ENCODE data around the gene TPCN1. TPM values are rescaled to one million over a fixed set of nuclear protein-coding genes. Genes with fewer than 3 reads are reported as not detected.

The TPCN1 gene
- total and polyA plus RNA-seq, 2 of the 13 experiments (the other 11 are each of a cell fraction or from before 2014, with no cell fraction given), result 8.0 to 26.8 TPM

GRCh38 chr12:113334786-113335539 is 113.7 kb downstream of the TPCN1 start, which contains the start of gene SLC8B1 (continued):
- TF ChIP-seq ZBTB49 (CRISPR knock-in tag; IDR thresholded peaks at IDR 0.05; ENCODE audit: borderline replicate concordance) (no peak), MTF1 (CRISPR knock-in tag; IDR thresholded peaks at IDR 0.05) (no peak), CAMTA2 (CRISPR knock-in tag; IDR thresholded peaks at IDR 0.05; ENCODE audit: borderline replicate concordance) (no peak), GLI4 (CRISPR knock-in tag; IDR thresholded peaks at IDR 0.05; ENCODE audit: borderline replicate concordance) (0 out of 2 replicates have a peak, but pooled peaks have one; percentile 49), HOXA9 (CRISPR knock-in tag; IDR thresholded peaks at IDR 0.05; ENCODE audit: borderline replicate concordance) (peak; percentile 78), NFYC (CRISPR knock-in tag; IDR thresholded peaks at IDR 0.05) (no peak), ZSCAN29 (CRISPR knock-in tag; conservative IDR thresholded peaks at IDR 0.05) (no peak), NFE2L1 (CRISPR knock-in tag; IDR thresholded peaks at IDR 0.05; ENCODE audit: borderline replicate concordance) (no peak), ZNF225 (CRISPR knock-in tag; IDR thresholded peaks at IDR 0.05) (no peak), ZBTB37 (CRISPR knock-in tag; IDR thresholded peaks at IDR 0.05) (no peak), ZNF776 (CRISPR knock-in tag; IDR thresholded peaks at IDR 0.05) (no peak; the same call in 1 of the 2 replicates), BCL6 (CRISPR knock-in tag; IDR thresholded peaks at IDR 0.05) (peak; percentile 47; the same call in 1 of the 2 replicates), NFKB2 (CRISPR knock-in tag; IDR thresholded peaks at IDR 0.05; ENCODE audit: borderline replicate concordance) (peak; percentile 81; the same call in 1 of the 2 replicates), ZNF33A (CRISPR knock-in tag; IDR thresholded peaks at IDR 0.05; ENCODE audit: borderline replicate concordance) (no peak), RCOR2 (CRISPR knock-in tag; IDR thresholded peaks at IDR 0.05) (0 out of 2 replicates have a peak, but pooled peaks have one; percentile 16), TOPORS (CRISPR knock-in tag; IDR thresholded peaks at IDR 0.05) (peak; percentile 54; the same call in 1 of the 2 replicates), NCOR1 (IDR thresholded peaks at IDR 0.05; ENCODE audit: borderline replicate concordance, low read length) (no peak), SMAD3 (CRISPR knock-in tag; IDR thresholded peaks at IDR 0.05) (no peak), ZNF414 (CRISPR knock-in tag; IDR thresholded peaks at IDR 0.05) (0 out of 2 replicates have a peak, but pooled peaks have one; percentile 50), ZBTB43 (CRISPR knock-in tag; conservative IDR thresholded peaks at IDR 0.05) (no peak; the same call in 1 of the 2 replicates), TFDP1 (CRISPR knock-in tag; IDR thresholded peaks at IDR 0.05; ENCODE audit: borderline replicate concordance) (peak; percentile 81; the same call in 1 of the 2 replicates), KDM1A (CRISPR knock-in tag; IDR thresholded peaks at IDR 0.05) (no peak), HNRNPLL (IDR thresholded peaks at IDR 0.05; ENCODE audit: low read depth, low read length, poor library complexity, severe bottlenecking) (peak; percentile 67)
